ENCODE measurements around the gene LRP6. TPM values are rescaled to one million over a fixed set of nuclear protein-coding genes. Genes with fewer than 3 reads are reported as not detected.
A peak's percentile ranks its signal among the peaks of the same experiment; 100 is the strongest.
"Not testable (repeated sequence)": the region's sequence is repeated elsewhere in the genome, so short reads cannot be mapped to it uniquely, and the experiment has no call there.

The LRP6 gene
- polyA plus RNA-seq, 1 donor, result 32.0 TPM

DNA sequence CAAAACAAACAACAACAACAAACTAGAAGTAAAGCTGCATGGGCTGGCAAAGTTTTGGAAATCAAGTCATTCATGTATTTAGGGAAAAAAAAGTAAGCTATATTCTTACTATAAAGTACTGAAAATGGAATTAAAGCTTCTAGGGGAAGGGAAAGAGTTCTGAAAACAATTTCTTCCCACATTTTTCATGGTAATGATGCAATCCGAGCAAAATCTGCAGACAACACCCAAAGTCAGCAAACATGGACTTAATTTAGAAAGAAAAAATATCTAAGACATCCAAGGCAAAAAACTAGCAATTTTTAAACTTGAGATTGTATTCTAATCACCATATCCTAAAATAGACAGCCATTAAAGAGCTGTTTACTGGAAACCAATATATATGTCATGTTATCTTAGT, 86.3 kb downstream of the LRP6 start:
- DNase-seq (ENCODE audit: low read depth), result no peak

DNA sequence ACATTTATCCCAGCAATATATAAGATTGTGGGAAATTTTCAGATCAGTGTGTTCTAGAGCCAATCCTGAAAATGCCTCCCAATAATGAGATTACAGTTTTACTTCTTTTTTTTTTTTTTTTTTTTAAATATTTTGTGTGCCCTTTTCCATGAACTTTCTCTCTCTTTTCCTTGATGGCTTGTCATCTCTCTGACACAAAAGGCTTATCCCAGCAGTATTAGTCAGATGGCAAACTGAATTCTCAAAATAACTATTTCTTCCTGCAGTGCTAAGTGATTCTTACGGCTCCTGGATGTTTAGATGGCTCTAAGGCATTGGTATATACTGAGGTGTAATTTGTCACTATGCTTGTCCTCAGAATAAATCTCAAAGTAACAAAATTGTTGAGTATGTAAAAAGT, 86.7 kb downstream of the LRP6 start:
- no peak for DNase-seq (ENCODE audit: low read depth)

DNA sequence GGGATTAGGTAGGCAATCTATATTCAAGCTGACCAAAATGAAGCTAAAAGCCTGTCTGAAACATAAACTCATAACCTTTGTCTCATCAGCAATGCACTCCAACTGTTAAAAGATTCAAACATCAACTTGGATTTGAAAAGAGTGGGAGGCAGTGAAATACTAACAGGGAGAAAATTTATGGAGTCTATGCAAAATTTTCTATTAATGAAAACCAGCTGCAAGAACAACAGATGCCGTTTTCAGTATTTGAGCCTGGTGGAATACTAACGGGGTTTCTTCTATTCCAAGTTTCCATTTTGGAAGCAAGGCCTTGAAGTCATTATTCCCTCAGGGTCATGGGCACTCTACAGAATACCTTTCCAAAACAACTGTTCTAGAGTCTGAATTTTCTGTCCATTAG, 88.3 kb downstream of the LRP6 start:
- peak; percentile 38 for DNase-seq (ENCODE audit: low read depth)

DNA sequence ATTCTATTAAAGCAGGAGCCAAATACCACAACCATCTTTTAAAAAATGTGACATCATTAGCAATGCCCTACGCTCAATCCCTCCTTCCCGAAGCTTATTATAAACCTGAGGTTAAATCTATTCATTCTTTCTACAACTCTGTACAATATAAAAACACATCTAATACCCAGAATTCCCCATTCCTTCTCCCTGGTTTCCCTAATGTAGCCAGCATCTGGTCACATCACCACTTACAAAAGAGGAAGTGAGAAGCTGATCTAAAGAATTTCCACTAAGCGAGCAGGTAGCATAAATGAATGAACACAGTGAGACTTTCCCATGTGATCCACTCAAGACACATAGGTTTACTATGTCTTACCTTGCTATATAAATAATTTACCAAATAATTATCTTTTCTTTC, 90.4 kb downstream of the LRP6 start:
- DNase-seq (ENCODE audit: low read depth), result no peak

DNA sequence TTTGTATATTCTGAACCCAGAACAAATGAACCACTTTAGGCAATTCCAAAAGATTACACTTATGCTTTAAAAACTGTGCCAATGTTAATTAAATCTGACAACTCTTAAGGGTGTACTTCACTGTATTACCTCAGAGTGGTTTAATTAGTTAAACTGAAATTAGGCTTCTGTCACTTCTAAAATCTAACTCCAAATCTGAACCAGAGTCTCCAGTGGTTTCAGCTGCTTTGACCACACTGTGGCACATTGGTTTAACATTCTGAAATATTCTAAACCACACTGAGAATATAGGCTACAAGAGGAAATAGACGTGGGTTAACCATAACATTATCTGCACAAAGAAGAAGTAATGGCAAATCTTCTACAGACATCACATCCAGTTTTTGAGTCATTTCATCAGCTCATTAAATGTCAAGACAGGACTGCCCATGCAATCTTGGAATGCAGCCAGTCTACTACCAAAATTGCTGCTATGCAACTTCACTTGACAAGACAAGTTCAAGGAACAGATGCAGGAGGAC, 94.8 kb downstream of the LRP6 start:
- DNase-seq (ENCODE audit: low read depth), result no peak

DNA sequence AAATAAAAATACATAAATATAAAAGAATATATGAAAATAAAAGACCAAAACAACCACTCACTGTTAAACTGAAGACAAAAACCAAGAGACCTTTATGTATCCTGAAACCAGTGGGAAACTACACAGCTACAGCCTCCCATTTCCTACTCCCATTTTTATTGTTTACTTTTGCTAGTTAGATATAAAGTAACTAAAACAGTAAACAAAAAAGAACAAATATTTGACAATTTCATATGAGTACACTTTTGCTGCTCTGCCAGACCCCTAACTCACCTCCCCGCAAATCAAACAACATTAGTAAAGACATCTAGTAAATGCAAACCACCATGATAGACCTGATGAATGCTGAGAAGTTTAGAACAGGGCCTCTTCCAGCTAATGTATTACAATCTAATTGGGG, 99.0 kb downstream of the LRP6 start:
- DNase-seq (ENCODE audit: low read depth), result no peak

DNA sequence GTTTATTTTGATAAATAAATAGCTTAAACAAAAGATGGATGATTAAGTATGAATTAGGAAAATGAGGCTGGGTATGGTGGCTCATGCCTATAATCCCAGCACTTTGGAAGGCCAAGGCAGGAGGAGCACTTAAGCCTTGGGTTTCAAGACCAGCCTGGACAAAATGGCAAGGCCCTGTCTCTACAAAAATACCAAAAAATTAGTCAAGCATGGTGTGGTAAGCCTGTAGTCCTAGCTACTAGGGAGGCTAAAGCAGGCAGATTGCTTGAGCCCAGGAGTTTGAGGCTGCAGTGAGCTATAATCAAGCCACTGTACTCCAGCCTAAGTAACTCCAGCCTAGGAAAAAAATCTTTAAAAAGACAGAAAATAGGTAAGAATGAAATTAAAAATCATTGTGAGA, 100.1 kb downstream of the LRP6 start:
- no peak for DNase-seq (ENCODE audit: low read depth)

DNA sequence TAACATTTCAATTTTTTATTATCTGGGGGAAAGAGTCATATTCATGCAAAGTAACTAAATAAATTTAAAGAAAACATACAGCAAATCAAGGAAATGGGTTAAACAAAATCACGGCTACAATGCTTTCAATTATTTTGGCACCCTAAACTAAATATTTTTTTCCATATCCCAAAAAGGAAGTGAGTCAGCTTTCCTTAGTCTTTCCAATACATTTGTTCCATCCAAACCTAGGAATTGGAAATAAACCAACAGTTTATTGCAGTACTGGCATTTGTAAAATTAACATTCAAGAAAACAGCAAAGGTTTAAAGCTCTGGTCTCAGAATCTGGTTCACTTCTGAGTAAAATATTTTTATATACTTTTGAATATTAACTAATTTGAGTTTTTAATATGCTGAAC, 106.9 kb downstream of the LRP6 start:
- peak; percentile 54 for DNase-seq (ENCODE audit: low read depth)

DNA sequence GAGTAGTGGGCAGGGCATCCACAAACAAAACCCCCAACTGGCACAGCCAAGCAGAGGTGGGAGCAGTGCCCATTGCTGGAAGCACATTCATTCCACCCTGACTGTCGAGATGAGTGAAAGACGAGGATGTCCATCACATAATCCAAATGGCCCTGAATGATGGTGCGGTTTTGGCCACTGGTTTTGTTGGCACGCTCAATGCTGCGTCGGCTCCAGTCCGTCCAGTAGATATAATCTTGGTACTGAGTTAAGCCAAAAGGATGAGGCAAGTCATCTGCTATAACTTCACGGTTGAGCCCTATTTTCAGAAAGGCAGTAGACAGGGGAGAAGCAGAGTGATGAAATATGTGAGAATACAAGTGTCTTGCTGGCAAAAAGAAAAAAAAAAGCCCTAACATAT, 108.0 kb downstream of the LRP6 start:
- DNase-seq (ENCODE audit: low read depth), result no peak

DNA sequence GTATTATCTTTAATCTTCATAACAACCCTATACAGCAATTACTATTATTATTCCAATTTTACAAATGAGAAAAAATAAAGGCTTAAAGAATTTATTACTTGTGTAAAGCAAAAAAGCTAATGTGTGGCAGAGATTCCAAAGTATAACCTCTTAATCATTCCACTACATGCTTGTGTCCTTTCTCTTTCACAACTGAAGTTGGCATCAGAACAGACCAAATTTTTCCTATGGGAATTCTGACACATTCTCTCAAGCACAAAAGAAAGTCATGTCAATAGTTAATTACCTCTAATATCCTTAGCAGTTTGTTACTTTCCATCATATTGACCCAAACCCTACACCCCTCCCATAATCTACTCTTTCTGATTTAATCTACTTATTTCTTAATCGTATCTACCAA, 109.4 kb downstream of the LRP6 start:
- DNase-seq (ENCODE audit: low read depth), result no peak

DNA sequence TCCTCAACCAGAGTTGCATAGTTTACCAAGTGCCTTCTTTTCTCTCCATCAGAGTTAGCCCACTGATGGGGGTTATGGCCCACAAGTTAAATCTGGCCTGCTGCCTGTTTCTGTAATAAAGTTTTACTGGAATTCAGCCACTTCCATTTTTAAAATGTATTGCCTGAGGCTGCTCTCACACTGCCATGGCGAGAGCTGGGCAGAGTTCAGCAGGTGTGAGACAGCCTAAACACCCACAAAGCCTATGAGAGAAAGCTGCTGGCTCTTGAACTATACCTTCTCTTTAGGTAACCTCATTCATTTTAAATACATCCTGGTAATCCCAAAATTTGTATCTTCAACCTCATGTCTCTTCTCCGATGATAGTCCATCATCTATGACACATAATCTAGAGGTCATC, 110.0 kb downstream of the LRP6 start:
- no peak for DNase-seq (ENCODE audit: low read depth)

DNA sequence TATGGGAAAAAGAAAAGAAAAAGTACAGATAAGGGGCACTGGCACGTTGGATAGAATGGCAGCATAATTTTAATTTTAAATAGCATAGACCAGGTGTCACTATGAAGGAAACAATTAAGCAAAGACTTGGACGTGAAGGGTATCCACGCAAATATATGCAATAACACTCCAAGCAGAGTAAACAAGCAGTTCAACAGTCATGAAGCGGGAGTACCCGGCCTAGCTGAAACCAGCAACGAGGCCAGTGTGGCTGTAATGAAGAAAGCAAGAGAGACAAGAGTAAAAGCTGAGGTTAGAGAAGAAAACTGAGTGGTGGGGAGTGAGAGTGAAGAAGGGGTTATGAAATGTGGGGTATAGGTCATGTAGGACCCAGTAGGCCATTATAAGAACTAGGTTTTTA, 110.7 kb downstream of the LRP6 start:
- no peak for DNase-seq (ENCODE audit: low read depth)

DNA sequence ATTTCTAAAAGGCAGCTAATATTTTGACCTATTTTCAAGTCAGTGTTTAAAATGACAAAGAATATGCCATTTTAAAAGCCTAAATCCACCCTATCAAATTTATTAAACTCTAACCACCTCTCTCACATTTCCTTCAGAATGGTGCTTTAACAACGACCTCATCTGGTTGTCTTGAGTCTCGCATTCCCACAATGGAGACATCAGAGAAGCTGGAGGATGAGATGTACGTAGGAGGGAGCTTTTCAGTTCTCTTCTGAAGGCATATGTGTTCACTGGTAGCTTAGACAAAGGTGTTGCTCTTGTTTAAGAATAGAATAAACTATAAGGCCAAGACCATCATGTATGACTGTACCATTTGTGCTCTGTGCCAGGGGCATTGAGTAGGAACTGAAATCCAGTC, 113.2 kb downstream of the LRP6 start:
- no peak for DNase-seq (ENCODE audit: low read depth)

DNA sequence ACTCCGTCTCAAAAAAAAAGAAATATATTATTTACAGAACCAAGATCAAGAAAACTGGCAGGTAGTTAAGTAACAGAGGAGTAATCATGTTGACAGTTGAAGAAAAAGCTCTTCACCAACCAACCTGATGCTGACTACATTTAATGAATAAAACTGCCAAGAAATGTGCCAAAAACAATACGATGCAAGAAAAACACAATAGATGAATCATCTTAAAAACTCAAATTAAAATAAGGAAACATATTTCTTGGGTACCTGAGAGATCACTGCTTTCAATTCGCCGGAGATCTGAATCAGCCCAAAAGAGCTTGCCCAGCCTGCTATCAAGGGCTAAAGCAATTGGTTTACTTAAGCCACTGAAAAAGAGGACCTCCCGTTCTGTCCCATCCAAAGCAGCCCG, 119.7 kb downstream of the LRP6 start:
- no peak for DNase-seq (ENCODE audit: low read depth)

DNA sequence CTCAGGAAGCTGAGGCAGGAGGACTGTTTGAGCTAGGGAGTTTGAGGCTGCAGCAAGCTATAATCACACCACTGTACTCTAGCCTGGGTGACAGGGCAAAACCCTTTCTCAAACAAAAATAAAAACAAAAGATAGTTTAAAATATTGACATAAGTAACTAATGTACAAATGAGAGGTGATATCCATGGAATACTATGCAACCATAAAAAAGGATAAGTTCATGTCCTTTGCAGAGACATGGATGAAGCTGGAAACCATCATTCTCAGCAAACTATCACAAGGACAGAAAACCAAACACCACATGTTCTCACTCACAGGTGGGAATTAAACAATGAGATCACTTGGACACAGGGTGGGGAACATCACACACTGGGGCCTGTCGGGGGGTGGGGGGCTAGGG, 122.3 kb downstream of the LRP6 start:
- DNase-seq (ENCODE audit: low read depth), result not testable (repeated sequence)

DNA sequence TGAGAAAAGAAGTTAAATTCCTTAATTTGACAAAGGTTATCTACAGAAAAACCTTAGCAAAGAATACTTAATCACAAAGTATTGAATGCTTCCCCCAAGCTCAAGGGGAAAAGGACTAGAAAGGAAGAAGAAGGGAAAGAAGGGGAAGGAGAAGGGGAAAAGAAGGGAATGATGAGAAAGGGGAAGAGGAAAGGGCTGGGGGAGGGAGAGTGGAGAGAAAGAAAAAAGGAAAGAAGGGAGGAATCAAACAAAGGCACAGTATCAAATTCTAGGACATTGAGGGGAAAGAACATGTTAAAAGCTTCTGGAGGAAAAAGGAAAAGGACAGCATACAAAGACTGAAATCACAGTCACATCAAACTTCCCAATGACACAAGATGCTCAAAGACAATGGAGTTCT, 125.8 kb downstream of the LRP6 start:
- DNase-seq (ENCODE audit: low read depth), result no peak

DNA sequence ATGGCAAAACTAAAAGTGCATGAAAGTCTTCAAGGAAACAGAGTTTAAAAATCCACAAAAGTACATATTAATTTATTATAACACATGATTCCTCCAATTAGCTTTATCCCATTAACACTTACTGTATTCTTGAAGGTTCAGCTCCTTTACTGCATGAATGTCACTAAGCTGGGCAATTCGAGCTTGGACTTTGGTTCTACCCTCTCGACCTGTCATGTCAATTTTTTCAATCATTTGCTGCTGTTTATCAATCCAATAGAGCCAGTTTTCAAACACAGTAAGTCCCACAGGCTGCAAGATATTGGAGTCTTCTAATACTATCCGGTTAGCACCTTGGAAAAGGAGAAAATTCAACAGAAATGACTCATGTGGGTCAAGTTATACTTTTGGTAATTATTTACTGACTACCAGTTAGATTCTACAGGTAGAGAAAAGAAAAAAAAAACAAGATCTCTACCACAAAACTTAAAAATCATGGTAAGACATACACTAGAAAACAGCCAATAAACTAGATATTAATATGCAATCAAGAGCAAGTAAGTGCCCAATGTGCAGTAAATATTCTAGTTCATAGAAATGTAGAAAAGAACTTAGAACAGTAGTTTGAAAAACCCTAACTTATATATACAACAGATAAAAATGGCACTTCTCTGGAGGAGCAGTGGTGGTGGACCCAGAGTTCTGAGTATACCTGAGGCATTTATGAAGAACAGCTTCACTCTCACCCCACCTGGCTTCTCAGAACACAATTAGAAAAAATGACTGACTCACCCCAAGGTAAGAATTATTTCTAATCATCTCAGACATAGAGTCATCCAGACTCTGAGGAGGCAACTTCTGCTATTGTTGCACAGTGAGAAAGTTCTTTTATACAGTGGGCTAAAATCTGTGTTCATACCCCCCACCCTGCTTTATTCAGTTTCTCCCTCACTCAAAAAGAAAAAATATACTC, 128.4 kb downstream of the LRP6 start:
- no peak for DNase-seq (ENCODE audit: low read depth)

DNA sequence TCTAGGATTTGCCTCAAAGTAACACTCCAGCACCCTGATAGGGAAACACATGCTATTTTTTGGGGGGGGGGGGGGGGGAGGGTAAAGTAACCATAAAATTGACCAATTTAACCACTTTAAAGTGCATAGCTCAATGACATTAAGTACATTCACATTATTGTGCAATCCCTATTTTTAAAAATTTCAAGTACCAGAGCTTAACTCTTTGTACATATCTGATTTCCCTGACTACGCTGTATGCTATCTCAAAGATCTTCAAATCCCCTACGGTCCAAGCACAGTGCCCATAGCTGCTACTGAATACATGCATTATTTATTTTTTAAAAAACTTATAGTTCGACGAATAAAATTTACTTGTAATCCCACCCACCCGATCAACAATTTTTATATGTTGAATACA, 133.1 kb downstream of the LRP6 start:
- DNase-seq (ENCODE audit: low read depth), result no peak

DNA sequence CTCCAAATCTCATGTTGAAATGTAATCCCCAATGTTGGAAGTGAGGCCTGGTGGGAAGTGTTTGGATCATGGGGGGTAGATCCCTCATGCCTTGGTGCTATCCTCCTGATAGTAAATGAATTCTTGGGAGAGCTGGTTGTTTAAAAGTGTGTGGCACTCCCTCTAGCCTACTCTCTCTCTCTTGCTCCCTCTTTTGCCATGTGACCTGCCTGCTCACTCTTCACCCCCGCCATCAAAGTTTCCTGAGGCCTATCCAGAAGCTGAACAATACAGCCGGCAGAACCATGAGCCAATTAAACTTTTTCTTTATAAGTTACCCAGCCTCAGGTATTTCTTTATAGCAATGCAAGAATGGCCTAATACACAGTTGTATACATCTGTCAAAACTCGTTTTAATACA, 133.6 kb downstream of the LRP6 start:
- no peak for DNase-seq (ENCODE audit: low read depth)

DNA sequence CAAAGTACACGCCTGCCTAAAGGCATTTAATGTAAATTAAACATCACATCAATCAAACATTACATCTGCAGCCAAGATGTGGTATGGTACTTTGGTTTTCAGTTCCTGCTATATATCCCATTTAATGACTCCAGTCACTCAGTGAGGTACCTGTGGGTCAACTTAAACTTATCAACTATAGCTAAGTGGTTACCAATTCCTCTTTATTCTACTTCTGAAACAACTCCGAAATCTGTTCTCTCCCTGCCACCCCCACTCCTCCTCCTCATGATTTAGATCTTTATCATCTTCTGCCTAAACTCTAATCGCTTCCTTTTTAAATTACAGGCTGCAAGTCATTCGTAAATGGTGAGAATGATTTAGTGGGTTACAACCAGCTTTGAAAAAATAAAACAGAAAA, 138.2 kb downstream of the LRP6 start:
- no peak for DNase-seq (ENCODE audit: low read depth)

DNA sequence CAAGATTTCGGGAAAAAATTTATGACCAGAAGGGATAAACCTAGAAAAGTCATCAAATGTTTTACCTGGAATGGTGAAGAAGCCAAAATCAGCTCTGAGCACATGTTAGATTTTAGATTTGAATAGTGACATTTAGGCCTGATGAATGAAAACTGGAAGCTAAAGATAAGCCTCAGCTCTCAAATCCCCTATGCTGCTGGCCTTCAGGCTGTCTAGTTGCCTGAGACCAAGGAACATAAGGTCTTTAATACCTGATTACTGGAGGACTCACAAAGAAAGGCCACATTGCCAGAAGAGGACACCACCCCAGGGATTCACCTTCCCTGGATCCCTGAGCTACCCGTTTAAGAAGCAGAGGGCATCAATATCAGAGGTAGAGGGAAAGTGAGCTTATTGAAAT, 139.5 kb downstream of the LRP6 start:
- no peak for DNase-seq (ENCODE audit: low read depth)

DNA sequence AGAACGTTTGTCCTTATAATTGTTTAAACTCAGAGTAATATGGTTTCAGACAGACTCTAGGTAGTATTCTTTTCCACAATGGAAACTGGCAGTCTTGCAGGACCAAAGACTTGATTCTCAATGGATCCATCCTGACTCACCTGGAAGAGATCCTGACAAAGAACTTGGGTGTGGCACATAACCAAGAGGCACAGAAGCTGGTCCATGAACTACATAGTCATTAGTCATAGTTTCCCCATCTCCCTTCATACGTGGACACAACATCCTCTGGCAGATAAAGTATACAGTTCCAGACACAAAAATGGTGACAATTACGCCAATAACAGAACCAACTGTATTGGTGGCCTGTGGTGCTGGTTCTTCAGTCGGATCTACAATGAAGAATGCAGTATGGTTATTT, 140.3 kb downstream of the LRP6 start:
- no peak for DNase-seq (ENCODE audit: low read depth)

DNA sequence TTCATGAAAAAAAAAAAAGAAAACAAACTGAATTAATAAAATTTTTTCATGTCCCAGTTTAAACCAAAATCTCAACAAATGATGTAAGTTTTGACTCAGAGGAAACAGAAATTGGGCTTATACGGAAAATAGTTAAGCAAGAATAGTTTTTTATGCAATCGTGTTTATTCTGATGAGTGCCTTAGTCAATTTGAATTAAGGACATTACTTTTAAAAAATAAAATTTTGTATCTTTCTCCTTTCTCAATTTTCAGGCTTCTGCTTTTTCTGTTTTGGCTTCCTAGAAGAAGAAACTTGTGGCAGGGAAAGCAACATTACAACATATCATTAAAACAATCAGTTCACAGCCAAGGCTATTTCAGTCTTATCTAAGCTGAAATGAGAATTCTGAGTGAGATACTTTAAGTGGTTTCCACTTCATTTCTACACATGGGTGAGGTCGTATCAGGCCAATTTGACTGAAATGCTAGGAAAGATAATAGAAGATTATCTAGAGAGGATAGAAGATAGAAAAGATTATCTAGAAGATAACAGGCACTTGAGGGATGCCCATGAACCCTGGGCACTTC, 143.7 kb downstream of the LRP6 start:
- DNase-seq (ENCODE audit: low read depth), result no peak

All from forelimb muscle (tissue), 1 donor.